CD4-positive, alpha-beta T cell (primary cell): ENCODE measurements around the gene SLC35F1. TPM values are rescaled to one million over a fixed set of nuclear protein-coding genes. Genes with fewer than 3 reads are reported as not detected.

Experiments used
- ATAC-seq: fragments of 200-7000 bp; cut with Tn5 transposase; one replicate; pipeline ENCODE4 v1.10.0; 2022; ENCODE audit warnings: mild to moderate bottlenecking; ENCODE audit not compliant: poor library complexity
- CTCF ChIA-PET: fragments of 350-600 bp; sonication (Branson Sonifier 250); formaldehyde crosslinking; loops from one replicate; lab custom pipeline; 2021; ENCODE audit warnings: antibody characterized with exemption, inconsistent platforms; lab: Charles Lee
- POLR2A ChIA-PET: fragments of 350-600 bp; sonication (Branson Sonifier 250); formaldehyde crosslinking; loops from one replicate; lab custom pipeline; 2021; ENCODE audit warnings: antibody characterized with exemption, inconsistent platforms; lab: Charles Lee
- DNase-seq, 14 experiments: peaks; one replicate each; pipeline ENCODE4 v3.0.0-alpha.2; 2013 to 2020; ENCODE audit warnings: mixed read lengths in 2 of 14
- H3K27ac ChIP-seq, 2 donors: one replicate each; pipeline versions ENCODE4 v1.5.1 to v1.7.0; 2013; ENCODE audit warnings: low read length in 2 of 2, low read depth in 1 of 2, mild to moderate bottlenecking in 1 of 2
- H3K27me3 ChIP-seq, 2 experiments: 1 replicate in 1 of 2; 2 replicates in 1 of 2; pipeline versions ENCODE4 v1.6.1 to v1.7.0; 2013; ENCODE audit warnings: low read length in 2 of 2, control low read depth in 1 of 2, mild to moderate bottlenecking in 1 of 2, moderate library complexity in 1 of 2; ENCODE audit not compliant: insufficient read depth in 2 of 2, control insufficient read depth in 1 of 2
- H3K36me3 ChIP-seq: one replicate; pipeline ENCODE4 v1.6.1; 2013; ENCODE audit warnings: low read length, control low read depth; ENCODE audit not compliant: insufficient read depth
- H3K4me1 ChIP-seq: one replicate; pipeline ENCODE4 v1.6.1; 2013; ENCODE audit warnings: low read length, control low read depth; ENCODE audit not compliant: insufficient read depth
- H3K4me3 ChIP-seq: one replicate; pipeline ENCODE4 v1.5.1; 2013; ENCODE audit warnings: mild to moderate bottlenecking, low read length, moderate library complexity
- H3K9me3 ChIP-seq, 2 experiments: 1 replicate in 1 of 2; 2 replicates in 1 of 2; pipeline versions ENCODE4 v1.6.1 to v1.7.0; 2013; ENCODE audit warnings: low read length in 2 of 2, mild to moderate bottlenecking in 2 of 2, control low read depth in 1 of 2, moderate library complexity in 1 of 2; ENCODE audit not compliant: control insufficient read depth in 1 of 2, insufficient read depth in 1 of 2
- H3K27ac Mint-ChIP-seq: one replicate; pipeline ENCODE4 v1.8.0; 2020; ENCODE audit warnings: mixed read lengths
- H3K27me3 Mint-ChIP-seq: one replicate; pipeline ENCODE4 v1.8.0; 2021; ENCODE audit warnings: mixed read lengths
- H3K36me3 Mint-ChIP-seq: one replicate; pipeline ENCODE4 v1.8.0; 2021; ENCODE audit warnings: low read depth, mixed read lengths
- H3K4me1 Mint-ChIP-seq: one replicate; pipeline ENCODE4 v1.8.0; 2021; ENCODE audit warnings: low read depth, mixed read lengths
- H3K4me3 Mint-ChIP-seq: one replicate; pipeline ENCODE4 v1.8.0; 2020; ENCODE audit warnings: mild to moderate bottlenecking, mixed read lengths
- H3K9me3 Mint-ChIP-seq: one replicate; pipeline ENCODE4 v1.8.0; 2020; ENCODE audit warnings: mixed read lengths
- intact Hi-C, 2 experiments: fragments of 100-400 bp; cut with DNase I in 1 of 2; cut with micrococcal nuclease in 1 of 2; formaldehyde crosslinking; loops; one replicate each; pipeline versions ENCODE4 v1.15.1 to v1.9.0; 2023 to 2025; cut with DNase I, micrococcal nuclease
- total RNA-seq, 174 experiments: library from RNA in 2 of 174; stranded (reverse) in 2 of 174; gene quantifications; one replicate each; pipeline ENCODE4 v1.2.3 and lab custom pipeline; 2021 to 2026
- TF ChIP-seq, protein P1 (sequence below): fragments of 200-600 bp; IDR thresholded peaks from one replicate; pipeline ENCODE4 v1.8.0; 2022; ENCODE audit warnings: antibody characterized with exemption, mild to moderate bottlenecking

SLC35F1 gene
- total RNA-seq, 2 experiments from 2014 or later = not detected

GRCh38 chr6:118124851-118125250 lies 217.8 kb downstream of the SLC35F1 start:
- Histone ChIP-seq H3K36me3 (no peaks in the 10 kb centered on the region), H3K27ac (no peak overlapping the region), H3K4me1 (no peaks in the 10 kb centered on the region), H3K9me3 (no peaks in the 10 kb centered on the region), H3K4me3 (no peak overlapping the region), H3K27me3 (peaks cover 0 to 2% of the 10 kb centered on the region in 2 experiments)
- DNase-seq (no peak), ATAC-seq (no peak)
- H3K4me1 Mint-ChIP-seq = no peaks in the 10 kb centered on the region
- H3K27ac Mint-ChIP-seq = no peak overlapping the region
- TF ChIP-seq, protein P1, sequence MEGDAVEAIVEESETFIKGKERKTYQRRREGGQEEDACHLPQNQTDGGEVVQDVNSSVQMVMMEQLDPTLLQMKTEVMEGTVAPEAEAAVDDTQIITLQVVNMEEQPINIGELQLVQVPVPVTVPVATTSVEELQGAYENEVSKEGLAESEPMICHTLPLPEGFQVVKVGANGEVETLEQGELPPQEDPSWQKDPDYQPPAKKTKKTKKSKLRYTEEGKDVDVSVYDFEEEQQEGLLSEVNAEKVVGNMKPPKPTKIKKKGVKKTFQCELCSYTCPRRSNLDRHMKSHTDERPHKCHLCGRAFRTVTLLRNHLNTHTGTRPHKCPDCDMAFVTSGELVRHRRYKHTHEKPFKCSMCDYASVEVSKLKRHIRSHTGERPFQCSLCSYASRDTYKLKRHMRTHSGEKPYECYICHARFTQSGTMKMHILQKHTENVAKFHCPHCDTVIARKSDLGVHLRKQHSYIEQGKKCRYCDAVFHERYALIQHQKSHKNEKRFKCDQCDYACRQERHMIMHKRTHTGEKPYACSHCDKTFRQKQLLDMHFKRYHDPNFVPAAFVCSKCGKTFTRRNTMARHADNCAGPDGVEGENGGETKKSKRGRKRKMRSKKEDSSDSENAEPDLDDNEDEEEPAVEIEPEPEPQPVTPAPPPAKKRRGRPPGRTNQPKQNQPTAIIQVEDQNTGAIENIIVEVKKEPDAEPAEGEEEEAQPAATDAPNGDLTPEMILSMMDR = no peak
- ChIA-PET CTCF (no interaction called here), POLR2A (no interaction called here)
- H3K36me3 Mint-ChIP-seq = no peaks in the 10 kb centered on the region
- H3K9me3 Mint-ChIP-seq = no peaks in the 10 kb centered on the region
- H3K4me3 Mint-ChIP-seq = no peak overlapping the region
- H3K27me3 Mint-ChIP-seq = peaks cover 11% of the 10 kb centered on the region
- intact Hi-C loops = no loop called here

- Mint-ChIP-seq H3K27ac (no peak overlapping the region), H3K4me1 (no peaks in the 10 kb centered on the region), H3K36me3 (no peaks in the 10 kb centered on the region), H3K27me3 (peaks cover 17% of the 10 kb centered on the region), H3K9me3 (no peaks in the 10 kb centered on the region), H3K4me3 (no peak overlapping the region)
- no peaks in the 10 kb centered on the region for H3K4me1 ChIP-seq
- ATAC-seq (no peak), DNase-seq (no peak)
- CTCF ChIA-PET = no interaction called here
- no peaks in the 10 kb centered on the region for H3K36me3 ChIP-seq
- no peaks in the 10 kb centered on the region for H3K27me3 ChIP-seq
- H3K27ac ChIP-seq = no peak overlapping the region
- intact Hi-C loops = no loop called here
- TF ChIP-seq, protein P1 = no peak
- no peaks in the 10 kb centered on the region for H3K9me3 ChIP-seq
- H3K4me3 ChIP-seq = no peak overlapping the region
- POLR2A ChIA-PET = no interaction called here
Measured at GRCh38 chr6:118128755-118129154, 221.7 kb downstream of the SLC35F1 start.

DNA sequence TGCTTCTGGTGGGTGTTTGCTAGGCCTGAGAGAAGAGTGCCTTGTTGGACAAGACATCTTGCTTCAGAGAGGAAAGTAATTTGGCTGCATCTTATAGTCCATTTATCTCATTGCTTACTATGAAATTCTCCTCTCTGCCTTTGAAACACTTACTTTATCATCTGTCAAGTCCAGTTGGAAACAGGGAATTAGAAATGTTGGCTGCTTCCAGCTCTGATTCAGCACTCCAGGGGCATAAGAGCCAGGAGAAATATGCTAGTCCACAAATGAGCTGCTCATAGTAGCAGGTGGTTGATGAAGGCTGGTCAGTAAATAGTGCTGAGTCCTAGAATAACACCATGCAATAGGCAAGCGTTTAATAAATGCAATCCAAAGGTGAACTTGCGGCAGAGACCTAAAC lies 227.1 kb downstream of the SLC35F1 start:
- H3K4me1 ChIP-seq = no peaks in the 10 kb centered on the region
- H3K27me3 ChIP-seq = no peaks in the 10 kb centered on the region
- H3K4me3 ChIP-seq = no peak overlapping the region
- TF ChIP-seq, protein P1 = no peak
- no peak overlapping the region for H3K4me3 Mint-ChIP-seq
- ATAC-seq = no peak
- no peak overlapping the region for H3K27ac Mint-ChIP-seq
- H3K9me3 Mint-ChIP-seq = no peaks in the 10 kb centered on the region
- no peak overlapping the region for H3K27ac ChIP-seq
- intact Hi-C loops = no loop called here
- DNase-seq = no peak
- no peaks in the 10 kb centered on the region for H3K36me3 ChIP-seq
- H3K36me3 Mint-ChIP-seq = no peaks in the 10 kb centered on the region
- no peaks in the 10 kb centered on the region for H3K4me1 Mint-ChIP-seq
- H3K9me3 ChIP-seq = no peaks in the 10 kb centered on the region
- H3K27me3 Mint-ChIP-seq = peaks cover 7% of the 10 kb centered on the region
- ChIA-PET CTCF (no interaction called here), POLR2A (no interaction called here)
